Fibroblast of lung (primary cell): Measurements from ENCODE around the gene CCDC12. TPM values are rescaled to one million over a fixed set of nuclear protein-coding genes. Genes with fewer than 3 reads are reported as not detected.

Experiments used
- DNase-seq, 2 donors: peaks; one replicate each; pipeline versions ENCODE4 v3.0.0 to v3.0.0-alpha.2; 2010; ENCODE audit warnings: low read depth in 2 of 2
- H2AFZ ChIP-seq: 2 replicates; pipeline ENCODE4 v1.5.1; 2012; ENCODE audit warnings: low read length, control low read depth, inconsistent platforms
- H3K27ac ChIP-seq: 2 replicates; pipeline ENCODE4 v1.5.1; 2011; ENCODE audit warnings: low read length, control low read depth; ENCODE audit not compliant: insufficient read depth
- H3K27me3 ChIP-seq: 2 replicates; pipeline ENCODE4 v1.5.1; 2011; ENCODE audit warnings: mild to moderate bottlenecking, low read length; ENCODE audit not compliant: control insufficient read depth, insufficient read depth
- H3K36me3 ChIP-seq: 2 replicates; pipeline ENCODE4 v1.5.1; 2011; ENCODE audit warnings: low read length; ENCODE audit not compliant: control insufficient read depth, insufficient read depth
- H3K4me1 ChIP-seq: 2 replicates; pipeline ENCODE4 v1.5.1; 2011; ENCODE audit warnings: low read length; ENCODE audit not compliant: control insufficient read depth, insufficient read depth; ENCODE audit errors: extremely low read depth
- H3K4me2 ChIP-seq: 2 replicates; pipeline ENCODE4 v1.5.1; 2011; ENCODE audit warnings: low read length, control low read depth; ENCODE audit not compliant: insufficient read depth; ENCODE audit errors: extremely low read depth
- H3K4me3 ChIP-seq, 4 experiments: fragments of 200-600 bp in 1 of 4; sonication (generic) in 1 of 4; replicated peaks in 1 of 4; 2 replicates each; pipeline ENCODE4 v1.5.1; 2011 to 2016; ENCODE audit warnings: low read length in 4 of 4, low read depth in 3 of 4, mild to moderate bottlenecking in 3 of 4, control low read depth in 2 of 4, inconsistent platforms in 1 of 4, mixed read lengths in 1 of 4; ENCODE audit not compliant: insufficient read depth in 1 of 4; ENCODE audit errors: control extremely low read depth in 1 of 4
- H3K79me2 ChIP-seq: 2 replicates; pipeline ENCODE4 v1.5.1; 2012; ENCODE audit warnings: mild to moderate bottlenecking, low read length, inconsistent platforms; ENCODE audit not compliant: control insufficient read depth, insufficient read depth
- H3K9ac ChIP-seq: 2 replicates; pipeline ENCODE4 v1.5.1; 2011; ENCODE audit warnings: mild to moderate bottlenecking, low read length, control low read depth; ENCODE audit not compliant: insufficient read depth
- H3K9me3 ChIP-seq: 2 replicates; pipeline ENCODE4 v1.5.1; 2012; ENCODE audit warnings: low read depth, low read length; ENCODE audit not compliant: control insufficient read depth, insufficient read depth
- H4K20me1 ChIP-seq: 2 replicates; pipeline ENCODE4 v1.5.1; 2011; ENCODE audit warnings: low read length; ENCODE audit not compliant: control insufficient read depth, insufficient read depth; ENCODE audit errors: extremely low read depth
- EZH2 ChIP-seq: IDR thresholded peaks from 2 replicates; pipeline ENCODE4 v1.5.1; 2012; ENCODE audit warnings: low read length, control low read depth, mild to moderate bottlenecking; ENCODE audit errors: missing control alignments
- polyA minus RNA-seq: library from RNA; depleted of rRNA, polyadenylated mRNA; stranded (reverse); fragments of >200 nt; gene quantifications from 2 replicates; pipeline ENCODE4 v1.2.3, GENCODE V29; 2011; ENCODE audit warnings: low replicate concordance
- polyA plus RNA-seq, 2 donors: library from polyadenylated mRNA; depleted of rRNA in 1 of 2; stranded (reverse) in 1 of 2; unstranded in 1 of 2; fragments of >200 nt; gene quantifications; 2 replicates each; pipeline ENCODE4 v1.2.1, GENCODE V29; 2011 to 2012; ENCODE audit warnings: missing spikeins in 1 of 2
- total RNA-seq: library from RNA; depleted of rRNA; stranded (reverse); fragments of >200 nt; gene quantifications from 2 replicates; pipeline ENCODE4 v1.2.1, GENCODE V29; 2014
- TF ChIP-seq, protein P1 (sequence below), 2 donors: IDR thresholded peaks in 1 of 2; conservative IDR thresholded peaks in 1 of 2; 1 replicate in 1 of 2; 2 replicates in 1 of 2; pipeline ENCODE4 v1.5.1; 2011 to 2012; ENCODE audit warnings: low read length in 2 of 2, control low read depth in 1 of 2, inconsistent platforms in 1 of 2, low read depth in 1 of 2, mild to moderate bottlenecking in 1 of 2

The CCDC12 gene
- total RNA-seq (25.9 and 29.2 TPM in 2 replicates), polyA plus RNA-seq (28.0 and 28.4 TPM in 2 replicates), polyA minus RNA-seq (22.0 and 34.3 TPM in 2 replicates)
- 31.7 and 39.5 TPM in 2 replicates for polyA plus RNA-seq (2012)

DNA sequence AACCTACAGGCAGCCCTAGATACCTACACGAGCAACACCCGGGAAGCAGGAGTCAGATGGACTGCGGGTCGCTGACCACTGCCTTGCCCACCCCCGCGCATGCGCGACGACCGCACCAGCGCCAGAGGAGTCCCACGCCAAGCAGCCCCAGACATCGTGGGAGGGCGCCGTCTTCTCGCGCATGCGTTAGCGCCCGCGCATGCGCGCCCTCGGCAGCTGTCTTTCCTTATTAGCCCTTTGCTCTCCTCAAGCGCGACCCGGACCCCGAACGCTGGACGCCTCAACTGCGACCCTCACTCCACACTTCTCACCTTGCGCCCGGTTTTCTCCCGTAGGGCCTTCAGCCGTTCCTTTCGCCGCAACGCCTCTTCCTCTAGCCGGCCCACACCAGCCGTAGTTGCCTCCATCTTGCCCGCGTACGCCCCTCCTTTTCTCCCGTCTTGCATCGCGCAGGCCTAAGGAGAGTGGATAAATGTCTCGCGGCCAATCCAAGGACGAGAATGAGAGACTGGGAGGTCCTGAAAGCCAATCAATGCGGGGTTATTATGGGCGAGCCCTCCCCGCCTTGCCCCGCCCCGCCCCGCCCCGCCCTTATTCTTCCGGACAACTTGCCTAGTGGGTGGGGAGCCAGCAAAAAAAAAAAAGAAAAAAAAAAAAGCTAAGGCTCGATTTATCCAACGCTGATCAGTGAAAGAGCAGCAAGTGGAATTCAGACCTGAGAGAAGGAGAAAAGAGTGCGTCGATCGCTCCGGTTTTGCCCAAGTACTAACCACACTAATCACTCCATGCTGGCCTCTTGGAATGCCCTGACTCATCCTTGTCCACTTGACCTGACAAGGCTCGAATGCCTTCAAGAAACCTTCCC lies at the start of gene CCDC12:
Gene CCDC12, minus strand, starts transcription at position 420 of the 865 bp plus-strand sequence. Its CDS starts 13 bp downstream, at position 407.
- Histone ChIP-seq H3K4me3 (peak within 1 kb of the TSS; percentile 93 to 98 (median 96)), H2AFZ (peak within 1 kb of the TSS; percentile 99), H3K4me2 (peak within 1 kb of the TSS; percentile 40), H3K9ac (peak within 1 kb of the TSS; percentile 99), H3K79me2 (peaks cover 44% of the 10 kb centered on the region), H3K27me3 (no peaks in the 10 kb centered on the region), H3K36me3 (no peaks in the 10 kb centered on the region), H3K9me3 (no peaks in the 10 kb centered on the region), H4K20me1 (no peaks in the 10 kb centered on the region), H3K4me1 (peaks cover 7% of the 10 kb centered on the region), H3K27ac (peak within 1 kb of the TSS; percentile 99)
- DNase-seq: peak; percentile 99
- TF ChIP-seq EZH2: no peak
- TF ChIP-seq, protein P1, sequence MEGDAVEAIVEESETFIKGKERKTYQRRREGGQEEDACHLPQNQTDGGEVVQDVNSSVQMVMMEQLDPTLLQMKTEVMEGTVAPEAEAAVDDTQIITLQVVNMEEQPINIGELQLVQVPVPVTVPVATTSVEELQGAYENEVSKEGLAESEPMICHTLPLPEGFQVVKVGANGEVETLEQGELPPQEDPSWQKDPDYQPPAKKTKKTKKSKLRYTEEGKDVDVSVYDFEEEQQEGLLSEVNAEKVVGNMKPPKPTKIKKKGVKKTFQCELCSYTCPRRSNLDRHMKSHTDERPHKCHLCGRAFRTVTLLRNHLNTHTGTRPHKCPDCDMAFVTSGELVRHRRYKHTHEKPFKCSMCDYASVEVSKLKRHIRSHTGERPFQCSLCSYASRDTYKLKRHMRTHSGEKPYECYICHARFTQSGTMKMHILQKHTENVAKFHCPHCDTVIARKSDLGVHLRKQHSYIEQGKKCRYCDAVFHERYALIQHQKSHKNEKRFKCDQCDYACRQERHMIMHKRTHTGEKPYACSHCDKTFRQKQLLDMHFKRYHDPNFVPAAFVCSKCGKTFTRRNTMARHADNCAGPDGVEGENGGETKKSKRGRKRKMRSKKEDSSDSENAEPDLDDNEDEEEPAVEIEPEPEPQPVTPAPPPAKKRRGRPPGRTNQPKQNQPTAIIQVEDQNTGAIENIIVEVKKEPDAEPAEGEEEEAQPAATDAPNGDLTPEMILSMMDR (conservative IDR thresholded peaks at IDR 0.05 in 1 of 2, IDR thresholded peaks at IDR 0.05 in 1 of 2; ENCODE audit: low read depth in 1 of 2, low read length in 2 of 2): no peak

DNA sequence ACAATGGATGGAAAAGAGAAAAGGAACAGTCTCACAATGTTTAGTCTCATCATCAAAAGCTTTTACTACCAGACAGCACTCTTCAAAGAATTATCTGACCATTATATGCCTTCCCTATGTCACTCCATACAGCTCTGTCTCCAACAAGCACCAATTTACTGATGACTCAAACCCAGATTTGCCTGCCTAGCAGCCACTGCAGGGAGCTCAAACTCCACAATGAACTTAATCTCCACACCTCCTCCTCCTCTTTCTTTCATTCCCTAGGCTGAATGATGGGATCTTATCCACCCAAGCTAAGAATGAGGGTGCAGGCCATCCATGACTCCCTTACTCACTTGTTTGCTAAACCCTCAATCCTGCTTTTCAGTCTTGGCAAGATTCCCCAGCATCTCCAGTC lies 48.4 kb upstream of the CCDC12 start:
- Histone ChIP-seq H3K4me3 (no peak overlapping the region), H3K79me2 (peaks cover 8% of the 10 kb centered on the region), H3K9ac (no peak overlapping the region), H3K27ac (no peak overlapping the region), H4K20me1 (no peaks in the 10 kb centered on the region), H3K27me3 (no peaks in the 10 kb centered on the region), H3K36me3 (no peaks in the 10 kb centered on the region), H3K9me3 (no peaks in the 10 kb centered on the region), H2AFZ (no peak overlapping the region), H3K4me1 (peaks cover 2% of the 10 kb centered on the region), H3K4me2 (no peak overlapping the region)
- DNase-seq: peak; percentile 29 to 47
- TF ChIP-seq, protein P1 (conservative IDR thresholded peaks at IDR 0.05 in 1 of 2, IDR thresholded peaks at IDR 0.05 in 1 of 2; ENCODE audit: low read depth in 1 of 2, low read length in 2 of 2): peak in 1 of 2 donors; percentile 18
- TF ChIP-seq EZH2: no peak

DNA sequence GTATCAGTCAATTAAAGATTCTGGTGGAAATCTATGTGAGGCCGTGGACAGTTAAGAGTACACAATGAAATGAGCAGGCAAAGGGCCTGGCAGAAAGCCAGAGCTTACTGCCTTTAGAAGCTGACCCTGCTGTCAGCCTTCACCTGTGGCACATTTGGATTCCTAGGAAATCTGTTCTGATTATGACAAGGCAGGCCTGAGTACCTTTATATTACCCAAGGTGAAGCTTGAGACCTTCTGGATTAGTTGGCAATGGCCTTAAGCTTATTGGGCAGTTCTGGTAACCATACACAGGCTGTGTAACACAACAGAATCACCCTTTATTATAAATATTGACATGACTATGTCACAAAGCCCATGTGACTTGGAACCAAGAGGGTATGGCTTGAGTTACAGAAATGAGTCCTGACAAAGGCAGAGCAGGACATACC lies 46.1 kb upstream of the CCDC12 start:
- DNase-seq: peak in 1 of 2 donors; percentile 47
- no peaks in the 10 kb centered on the region for H3K27me3 ChIP-seq
- H4K20me1 ChIP-seq: no peaks in the 10 kb centered on the region
- H3K27ac ChIP-seq: no peak overlapping the region
- no peak for TF ChIP-seq EZH2
- TF ChIP-seq, protein P1 (conservative IDR thresholded peaks at IDR 0.05 in 1 of 2, IDR thresholded peaks at IDR 0.05 in 1 of 2; ENCODE audit: low read depth in 1 of 2, low read length in 2 of 2): no peak
- no peak overlapping the region for H3K4me2 ChIP-seq
- H2AFZ ChIP-seq: no peak overlapping the region
- H3K4me3 ChIP-seq: no peak overlapping the region
- H3K4me1 ChIP-seq: peaks cover 2% of the 10 kb centered on the region
- no peak overlapping the region for H3K9ac ChIP-seq
- H3K79me2 ChIP-seq: peaks cover 8% of the 10 kb centered on the region
- peaks cover 3% of the 10 kb centered on the region for H3K36me3 ChIP-seq
- no peaks in the 10 kb centered on the region for H3K9me3 ChIP-seq
